Measurements from ENCODE around the gene PTPRD.

DNA sequence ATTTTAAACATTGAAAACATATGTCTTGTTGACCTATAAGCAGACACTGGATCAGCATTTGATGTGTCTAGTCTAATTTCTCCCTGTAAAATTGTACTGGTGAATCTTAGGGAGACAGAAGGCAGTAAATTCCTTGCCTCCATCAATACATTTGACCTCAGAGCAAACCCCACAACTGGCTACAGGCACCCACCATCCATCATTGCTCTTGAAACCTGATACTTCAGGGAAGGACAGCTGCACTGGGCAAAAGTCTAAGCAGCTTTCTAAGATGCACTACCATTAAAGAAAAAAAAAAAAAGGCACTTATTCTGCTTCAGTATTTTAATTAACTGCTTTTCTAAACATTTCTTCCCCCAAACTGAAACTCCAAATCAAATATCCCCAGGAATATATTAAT, 1761.9 kb downstream of the PTPRD start:
- TF ChIP-seq POLR2A (IDR thresholded peaks at IDR 0.05; ENCODE audit: low read depth, low read length) (no peak), CTCF (conservative IDR thresholded peaks at IDR 0.05; ENCODE audit: low read depth, low read length) (no peak), MAZ (IDR thresholded peaks at IDR 0.05; ENCODE audit: borderline replicate concordance, low read depth, low read length) (no peak), MXI1 (IDR thresholded peaks at IDR 0.05; ENCODE audit: borderline replicate concordance, low read depth, low read length) (no peak), RAD21 (IDR thresholded peaks at IDR 0.05; ENCODE audit: low read length) (no peak), RFX5 (IDR thresholded peaks at IDR 0.05; ENCODE audit: low read depth, low read length) (no peak), RCOR1 (IDR thresholded peaks at IDR 0.05; ENCODE audit: insufficient replicate concordance, low read length) (no peak), FOS (IDR thresholded peaks at IDR 0.05; ENCODE audit: low read depth, low read length) (no peak), SMC3 (IDR thresholded peaks at IDR 0.05; ENCODE audit: low read depth, low read length) (no peak), MAFK (IDR thresholded peaks at IDR 0.05; ENCODE audit: low read depth, low read length) (no peak), BHLHE40 (IDR thresholded peaks at IDR 0.05; ENCODE audit: low read depth, low read length) (no peak)
